ENCODE results near the gene KIFC3.

KIFC3 gene

DNA sequence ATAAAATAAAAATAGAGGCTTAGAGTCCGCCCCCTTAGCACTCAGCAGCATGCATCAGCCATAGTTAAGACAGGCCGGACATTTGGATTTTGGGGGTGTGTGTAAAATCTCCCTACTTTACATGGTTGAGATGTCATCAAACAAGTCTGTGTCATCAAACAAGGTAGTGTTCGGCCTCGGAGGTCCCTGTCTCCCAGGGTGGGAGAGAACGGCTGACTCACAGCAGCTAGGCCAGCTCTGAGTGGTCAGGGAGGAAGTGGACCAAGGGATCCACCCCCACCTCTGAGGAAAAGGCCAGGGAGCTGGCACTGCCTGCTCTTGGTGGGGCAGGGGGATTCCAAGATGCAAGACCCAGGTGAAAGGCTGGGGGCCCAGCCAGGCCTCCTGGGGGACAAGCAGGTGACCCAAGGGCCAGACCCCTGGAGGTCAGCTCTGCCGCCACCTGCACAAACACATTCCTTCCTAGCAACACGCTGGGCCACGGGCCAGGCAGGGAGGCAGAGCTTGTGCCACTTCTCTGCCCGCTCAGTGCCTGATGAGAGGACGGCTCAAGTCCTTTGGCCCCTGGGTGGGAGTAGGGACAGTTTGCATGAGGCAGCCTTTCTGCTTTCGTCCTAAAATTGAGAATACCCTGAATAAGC lies 28.5 kb downstream of the KIFC3 start:
- Histone ChIP-seq H3K4me1 (ENCODE audit: control insufficient read depth, insufficient read depth, low read length, unreplicated experiment) (no peaks in the 10 kb centered on the region), H3K27me3 (ENCODE audit: insufficient read depth, low read length) (no peaks in the 10 kb centered on the region), H3K79me2 (ENCODE audit: control insufficient read depth, insufficient read depth, low read length, unreplicated experiment) (no peaks in the 10 kb centered on the region), H3K36me3 (ENCODE audit: insufficient read depth, low read length) (0 out of 2 replicates have a peak, but pooled peaks cover 5% of the 10 kb centered on the region), H3K27ac (ENCODE audit: low read depth, low read length) (no peak overlapping the region), H2AFZ (ENCODE audit: low read length, unreplicated experiment) (no peak overlapping the region), H3K4me3 (ENCODE audit: low read depth, low read length) (no peak overlapping the region)

GRCh38 chr16:57773019-57773418 lies 29.3 kb downstream of the KIFC3 start:
- Histone ChIP-seq H3K36me3 (ENCODE audit: insufficient read depth, low read length) (0 out of 2 replicates have a peak, but pooled peaks cover 5% of the 10 kb centered on the region), H3K27ac (ENCODE audit: low read depth, low read length) (no peak overlapping the region), H3K4me1 (ENCODE audit: control insufficient read depth, insufficient read depth, low read length, unreplicated experiment) (no peaks in the 10 kb centered on the region), H2AFZ (ENCODE audit: low read length, unreplicated experiment) (no peak overlapping the region), H3K79me2 (ENCODE audit: control insufficient read depth, insufficient read depth, low read length, unreplicated experiment) (no peaks in the 10 kb centered on the region), H3K4me3 (ENCODE audit: low read depth, low read length) (no peak overlapping the region), H3K27me3 (ENCODE audit: insufficient read depth, low read length) (no peaks in the 10 kb centered on the region)

GRCh38 chr16:57771141-57771785 lies 31.0 kb downstream of the KIFC3 start:
- Histone ChIP-seq H3K36me3 (ENCODE audit: insufficient read depth, low read length) (peaks cover 4% of the 10 kb centered on the region; the same call in 1 of the 2 replicates), H2AFZ (ENCODE audit: low read length, unreplicated experiment) (no peak overlapping the region), H3K27ac (ENCODE audit: low read depth, low read length) (no peak overlapping the region), H3K4me3 (ENCODE audit: low read depth, low read length) (no peak overlapping the region), H3K27me3 (ENCODE audit: insufficient read depth, low read length) (no peaks in the 10 kb centered on the region), H3K4me1 (ENCODE audit: control insufficient read depth, insufficient read depth, low read length, unreplicated experiment) (no peaks in the 10 kb centered on the region), H3K79me2 (ENCODE audit: control insufficient read depth, insufficient read depth, low read length, unreplicated experiment) (no peaks in the 10 kb centered on the region)

DNA sequence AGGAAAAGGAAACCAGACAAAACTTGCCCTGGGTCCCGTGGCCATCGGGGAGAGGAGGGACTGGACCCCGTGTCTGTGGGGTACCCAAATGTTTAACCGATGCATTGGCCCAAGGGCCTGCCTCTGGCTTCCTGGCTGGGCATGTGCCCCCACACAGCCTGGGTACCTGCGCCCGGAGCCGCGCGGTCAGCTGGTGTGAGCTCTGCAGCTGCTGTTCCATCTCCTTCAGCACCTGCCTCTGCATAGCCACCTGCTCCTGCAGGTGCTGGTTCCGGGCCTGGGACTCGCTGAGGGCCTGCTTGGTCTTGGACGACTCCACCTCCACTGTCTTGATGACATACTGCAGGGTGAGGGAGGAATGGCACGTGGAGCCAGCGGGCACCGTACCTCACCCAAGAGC lies 31.9 kb downstream of the KIFC3 start:
- H3K4me1 ChIP-seq (ENCODE audit: control insufficient read depth, insufficient read depth, low read length, unreplicated experiment): no peaks in the 10 kb centered on the region
- no peak overlapping the region for H3K27ac ChIP-seq (ENCODE audit: low read depth, low read length)
- H3K79me2 ChIP-seq (ENCODE audit: control insufficient read depth, insufficient read depth, low read length, unreplicated experiment): no peaks in the 10 kb centered on the region
- H3K36me3 ChIP-seq (ENCODE audit: insufficient read depth, low read length): peaks cover 10% of the 10 kb centered on the region
- no peak overlapping the region for H2AFZ ChIP-seq (ENCODE audit: low read length, unreplicated experiment)
- no peaks in the 10 kb centered on the region for H3K27me3 ChIP-seq (ENCODE audit: insufficient read depth, low read length)
- no peak overlapping the region for H3K4me3 ChIP-seq (ENCODE audit: low read depth, low read length)

DNA sequence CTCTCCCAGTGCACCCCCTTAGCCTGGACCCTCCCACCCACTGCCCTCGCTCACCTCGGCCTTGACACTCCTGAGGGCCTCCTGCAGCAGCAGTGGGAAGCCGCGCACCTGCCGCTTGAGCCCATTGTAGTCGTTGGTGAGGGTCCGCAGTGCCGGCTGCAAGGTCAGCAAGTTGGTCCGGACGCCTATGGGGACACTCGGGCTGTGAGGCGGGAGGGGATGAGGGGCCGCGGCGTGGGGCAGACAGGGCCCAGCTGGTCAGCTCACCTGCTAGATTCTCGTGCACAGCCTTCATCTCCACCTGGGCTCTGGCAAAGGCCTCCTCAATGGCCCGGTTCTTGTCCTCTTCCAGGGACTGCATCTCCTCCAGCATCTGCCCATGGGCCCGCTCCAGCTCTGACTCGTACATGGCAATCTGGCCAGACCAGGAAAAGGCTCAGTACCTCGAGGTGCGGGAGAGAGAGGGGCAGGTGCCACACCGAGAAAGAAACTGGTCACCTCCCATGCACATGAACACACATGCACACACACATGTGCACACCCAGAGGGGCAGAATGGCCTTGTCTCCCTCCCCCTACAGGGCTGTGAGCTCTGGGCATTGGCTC lies 32.6 kb downstream of the KIFC3 start:
- Histone ChIP-seq H3K79me2 (ENCODE audit: control insufficient read depth, insufficient read depth, low read length, unreplicated experiment) (no peaks in the 10 kb centered on the region), H3K4me3 (ENCODE audit: low read depth, low read length) (no peak overlapping the region), H3K27ac (ENCODE audit: low read depth, low read length) (no peak overlapping the region), H3K4me1 (ENCODE audit: control insufficient read depth, insufficient read depth, low read length, unreplicated experiment) (no peaks in the 10 kb centered on the region), H3K27me3 (ENCODE audit: insufficient read depth, low read length) (no peaks in the 10 kb centered on the region), H3K36me3 (ENCODE audit: insufficient read depth, low read length) (peaks cover 15% of the 10 kb centered on the region), H2AFZ (ENCODE audit: low read length, unreplicated experiment) (no peak overlapping the region)

- no peaks in the 10 kb centered on the region for H3K27me3 ChIP-seq (ENCODE audit: insufficient read depth, low read length)
- peaks cover 16% of the 10 kb centered on the region for H3K4me1 ChIP-seq (ENCODE audit: control insufficient read depth, insufficient read depth, low read length, unreplicated experiment)
- no peak overlapping the region for H2AFZ ChIP-seq (ENCODE audit: low read length, unreplicated experiment)
- no peak overlapping the region for H3K4me3 ChIP-seq (ENCODE audit: low read depth, low read length)
- H3K36me3 ChIP-seq (ENCODE audit: insufficient read depth, low read length): peaks cover 15% of the 10 kb centered on the region
- H3K79me2 ChIP-seq (ENCODE audit: control insufficient read depth, insufficient read depth, low read length, unreplicated experiment): no peaks in the 10 kb centered on the region
- H3K27ac ChIP-seq (ENCODE audit: low read depth, low read length): no peak overlapping the region
Observed at GRCh38 chr16:57766714-57767348, 35.5 kb downstream of the KIFC3 start.

- Histone ChIP-seq H2AFZ (ENCODE audit: low read length, unreplicated experiment) (no peak overlapping the region), H3K27ac (ENCODE audit: low read depth, low read length) (peak overlapping the region; percentile 9; the same call in 1 of the 2 replicates), H3K27me3 (ENCODE audit: insufficient read depth, low read length) (no peaks in the 10 kb centered on the region), H3K4me3 (ENCODE audit: low read depth, low read length) (no peak overlapping the region), H3K4me1 (ENCODE audit: control insufficient read depth, insufficient read depth, low read length, unreplicated experiment) (peaks cover 16% of the 10 kb centered on the region), H3K79me2 (ENCODE audit: control insufficient read depth, insufficient read depth, low read length, unreplicated experiment) (no peaks in the 10 kb centered on the region), H3K36me3 (ENCODE audit: insufficient read depth, low read length) (peaks cover 15% of the 10 kb centered on the region)
Observed at GRCh38 chr16:57765160-57765728, 37.0 kb downstream of the KIFC3 start.

DNA sequence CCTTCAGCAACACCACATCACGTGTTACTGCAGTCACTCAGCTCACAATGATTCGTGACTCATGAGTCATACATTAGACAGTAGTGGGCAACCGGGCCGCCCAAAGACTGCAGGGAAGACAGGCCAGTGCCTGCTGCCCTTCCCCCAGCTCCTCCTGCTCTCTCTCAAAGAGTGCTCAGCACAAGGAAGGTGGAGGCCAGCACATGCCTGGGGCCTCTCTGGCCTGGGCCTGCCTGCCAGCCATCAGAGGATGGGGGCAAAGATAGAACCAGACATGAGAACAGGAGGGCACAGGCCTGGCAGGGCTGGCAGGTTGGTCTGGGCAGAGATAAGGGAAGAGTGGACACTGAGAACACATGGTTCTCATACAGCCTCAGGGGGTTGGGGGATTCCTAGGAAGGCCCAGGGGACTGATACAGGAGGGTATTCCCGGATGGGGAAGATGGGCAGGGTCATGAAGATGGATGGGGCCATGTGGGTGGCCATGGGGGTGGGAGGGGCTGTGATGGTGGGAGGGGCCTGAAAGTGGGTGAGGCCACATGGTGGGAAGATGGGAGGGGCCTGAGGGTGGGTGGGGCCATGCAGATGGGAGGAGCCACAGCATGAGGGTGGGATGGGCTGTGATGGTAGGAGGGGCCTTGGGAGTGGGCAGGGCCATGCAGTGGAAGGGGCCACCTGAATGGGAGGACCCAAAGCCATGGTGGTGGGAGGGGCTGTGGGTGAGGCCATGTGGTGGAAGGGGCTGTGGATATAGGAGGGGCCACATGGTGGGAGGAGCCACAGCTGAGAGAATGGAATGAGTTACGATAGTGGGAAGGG lies 37.7 kb downstream of the KIFC3 start:
- Histone ChIP-seq H3K4me1 (ENCODE audit: control insufficient read depth, insufficient read depth, low read length, unreplicated experiment) (peaks cover 16% of the 10 kb centered on the region), H3K79me2 (ENCODE audit: control insufficient read depth, insufficient read depth, low read length, unreplicated experiment) (no peaks in the 10 kb centered on the region), H3K27ac (ENCODE audit: low read depth, low read length) (peak overlapping the region; percentile 87), H2AFZ (ENCODE audit: low read length, unreplicated experiment) (no peak overlapping the region), H3K4me3 (ENCODE audit: low read depth, low read length) (peak overlapping the region; percentile 35; the same call in 1 of the 2 replicates), H3K36me3 (ENCODE audit: insufficient read depth, low read length) (peaks cover 15% of the 10 kb centered on the region), H3K27me3 (ENCODE audit: insufficient read depth, low read length) (no peaks in the 10 kb centered on the region)

DNA sequence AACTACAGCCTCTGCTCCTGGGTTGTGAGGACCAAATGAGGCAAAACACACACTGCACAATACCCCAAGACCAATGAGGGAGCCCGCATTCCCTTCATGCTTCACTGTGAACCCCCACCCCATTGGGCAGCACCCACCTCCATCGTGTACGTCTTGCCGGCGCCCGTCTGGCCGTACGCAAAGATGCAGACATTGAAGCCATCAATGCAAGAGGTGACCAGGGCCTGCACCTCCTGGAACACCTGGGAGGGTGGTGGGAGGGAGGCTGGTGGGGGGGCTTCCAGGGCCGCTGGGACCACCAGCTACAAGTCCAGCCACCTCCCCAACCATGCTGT lies 38.3 kb downstream of the KIFC3 start:
- H3K36me3 ChIP-seq (ENCODE audit: insufficient read depth, low read length): peaks cover 15% of the 10 kb centered on the region
- no peak overlapping the region for H2AFZ ChIP-seq (ENCODE audit: low read length, unreplicated experiment)
- H3K4me3 ChIP-seq (ENCODE audit: low read depth, low read length): peak overlapping the region; percentile 20; the same call in 1 of the 2 replicates
- H3K27me3 ChIP-seq (ENCODE audit: insufficient read depth, low read length): no peaks in the 10 kb centered on the region
- H3K4me1 ChIP-seq (ENCODE audit: control insufficient read depth, insufficient read depth, low read length, unreplicated experiment): peaks cover 16% of the 10 kb centered on the region
- H3K27ac ChIP-seq (ENCODE audit: low read depth, low read length): peak overlapping the region; percentile 87
- no peaks in the 10 kb centered on the region for H3K79me2 ChIP-seq (ENCODE audit: control insufficient read depth, insufficient read depth, low read length, unreplicated experiment)

All from ACC112 (cell line).